Superior temporal gyrus (tissue), 1 donor: ENCODE measurements around the gene IL1RN.

Experiments
- DNase-seq: peaks from one replicate; pipeline ENCODE4 v3.0.0-alpha.2; 2016; ENCODE audit errors: extremely low spot score

IL1RN gene

DNA sequence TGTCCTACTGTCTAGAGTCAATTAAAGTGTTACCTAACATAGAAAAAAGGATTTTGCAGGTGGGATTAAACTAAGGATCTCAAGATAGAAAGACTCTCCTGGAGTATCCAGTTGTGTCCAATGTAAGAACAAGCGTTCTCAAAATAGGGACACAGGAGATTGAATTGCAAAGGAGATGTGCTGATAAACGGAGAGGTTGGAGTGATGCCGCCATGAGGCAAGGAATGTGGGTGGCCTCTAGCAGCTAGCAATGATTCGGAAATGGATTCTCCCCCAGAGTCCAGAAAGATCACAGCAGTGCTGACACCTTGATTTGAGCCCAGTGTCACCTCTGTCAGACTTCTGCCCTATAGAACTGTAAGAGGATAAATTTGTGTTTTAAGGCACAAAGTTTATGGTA is 24.1 kb upstream of the IL1RN start:
- no peak for DNase-seq

DNA sequence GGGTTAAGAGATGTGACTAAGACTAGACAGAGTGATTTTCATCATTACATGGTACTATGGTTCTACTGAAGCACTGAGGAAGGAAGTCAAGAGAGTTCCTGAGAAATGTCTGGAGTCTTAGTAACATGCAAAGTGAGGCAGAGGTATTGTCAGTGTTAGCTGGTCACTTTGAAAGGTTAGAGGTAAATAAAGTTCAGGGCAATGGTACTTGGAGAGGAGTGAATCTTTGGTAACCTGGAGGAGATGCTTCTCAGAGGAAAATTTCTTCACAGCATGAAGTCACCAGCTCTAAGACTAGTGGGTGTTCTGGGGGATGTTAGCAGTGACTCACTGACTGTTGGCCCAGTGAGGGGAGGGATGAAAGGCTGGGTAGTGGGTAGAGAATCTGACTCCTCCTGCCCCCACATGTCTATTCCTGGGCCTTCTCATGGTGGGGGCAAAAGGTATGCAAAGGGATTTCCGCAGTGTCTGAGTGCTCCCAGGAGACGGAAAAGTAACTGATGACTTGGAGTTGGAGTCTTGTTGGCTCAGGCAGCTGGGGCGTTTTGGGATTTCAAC is 23.3 kb upstream of the IL1RN start:
- no peak for DNase-seq

DNA sequence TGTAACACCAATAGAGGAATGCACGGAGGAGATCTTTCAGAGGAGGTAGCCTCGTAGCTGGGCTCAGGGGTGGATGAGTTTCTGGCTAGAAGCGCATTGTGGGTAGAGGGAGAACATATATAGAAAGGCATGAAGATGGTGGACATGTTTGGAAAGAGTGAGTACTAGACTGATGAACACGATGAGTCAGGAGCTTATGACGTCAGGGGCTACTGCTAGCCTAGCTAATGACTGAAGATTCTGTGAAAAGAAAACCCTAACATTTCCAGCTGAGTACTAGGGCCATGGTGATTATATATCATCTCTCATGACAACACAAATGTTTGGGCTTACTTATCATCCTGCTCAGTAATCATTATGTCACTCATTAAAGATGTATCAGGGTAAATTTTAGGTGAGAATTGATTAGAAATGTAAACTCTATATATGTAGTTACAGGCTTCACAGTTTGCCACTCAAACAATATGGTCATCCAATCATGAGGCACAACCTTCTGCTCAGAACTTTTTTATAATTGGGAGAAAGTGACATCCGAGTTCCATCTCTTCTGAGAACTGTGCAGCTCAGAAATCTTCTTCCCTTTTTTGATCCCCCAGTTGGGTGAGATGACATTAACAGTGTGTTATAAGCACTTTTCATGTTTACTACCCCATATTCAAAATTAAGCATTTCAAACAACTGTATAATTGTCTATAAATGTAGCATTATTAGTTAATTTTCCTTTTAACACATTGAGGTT is 22.2 kb upstream of the IL1RN start:
- no peak for DNase-seq

DNA sequence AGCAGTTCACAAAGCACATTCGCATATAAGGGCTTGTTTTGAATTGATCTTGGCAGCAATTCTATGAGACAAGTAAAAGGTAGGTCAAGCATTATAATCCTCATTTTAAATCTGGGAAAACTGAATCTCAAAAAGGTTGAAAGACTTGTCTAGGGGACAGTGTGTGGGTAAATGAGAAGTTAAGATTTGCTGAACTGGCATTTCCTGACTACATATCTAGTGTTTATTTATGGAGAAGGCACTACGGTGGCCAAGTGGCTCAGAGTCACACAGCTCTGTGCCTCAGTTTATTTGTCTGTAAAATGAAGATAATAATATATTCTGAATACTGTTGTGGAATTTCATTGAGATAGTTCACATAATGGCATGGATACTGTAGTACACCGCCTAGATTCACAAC is 16.3 kb upstream of the IL1RN start:
- no peak for DNase-seq

DNA sequence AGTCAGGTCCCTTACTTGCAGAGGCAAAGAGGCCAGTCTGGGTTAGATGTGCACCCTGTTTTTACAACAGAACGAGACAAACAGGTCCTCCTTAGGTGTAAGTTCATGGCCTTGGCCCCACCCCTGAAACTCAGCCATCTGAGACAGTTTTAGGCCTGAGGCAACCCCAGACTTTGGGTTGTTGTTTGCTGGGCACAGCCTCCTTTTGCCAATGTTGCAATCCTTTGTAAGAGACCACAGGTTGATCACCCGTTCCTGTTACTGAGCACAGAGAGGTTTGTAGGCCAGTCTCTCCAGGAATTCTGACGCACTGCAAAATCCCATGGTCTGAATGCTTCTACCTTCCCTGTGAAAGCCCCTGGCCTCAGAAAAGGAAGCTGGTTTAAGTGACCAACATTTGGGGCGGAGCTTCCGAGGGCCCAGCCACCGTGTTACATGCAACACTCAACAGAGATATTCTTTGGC is 15.5 kb upstream of the IL1RN start:
- DNase-seq: no peak

DNA sequence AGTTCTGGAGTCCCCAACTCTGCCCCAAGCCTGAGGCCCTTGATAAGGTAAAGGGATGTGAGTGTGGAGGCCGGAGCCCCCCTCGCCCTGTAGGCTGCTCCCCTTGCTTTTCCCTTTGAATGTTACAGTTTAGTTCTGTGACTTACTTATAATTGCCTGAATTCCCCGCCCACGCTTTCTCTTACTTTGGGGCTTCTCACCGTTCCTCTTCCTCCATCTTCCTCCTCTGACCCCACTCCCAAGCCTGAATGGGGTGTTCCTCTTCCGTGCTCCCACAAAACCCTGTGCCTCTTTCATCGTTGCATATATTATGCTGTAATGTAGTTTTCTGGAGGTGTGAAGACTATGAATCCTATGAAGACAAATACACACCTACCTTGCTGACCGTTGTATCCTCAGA is 15.0 kb upstream of the IL1RN start:
- DNase-seq: no peak

DNA sequence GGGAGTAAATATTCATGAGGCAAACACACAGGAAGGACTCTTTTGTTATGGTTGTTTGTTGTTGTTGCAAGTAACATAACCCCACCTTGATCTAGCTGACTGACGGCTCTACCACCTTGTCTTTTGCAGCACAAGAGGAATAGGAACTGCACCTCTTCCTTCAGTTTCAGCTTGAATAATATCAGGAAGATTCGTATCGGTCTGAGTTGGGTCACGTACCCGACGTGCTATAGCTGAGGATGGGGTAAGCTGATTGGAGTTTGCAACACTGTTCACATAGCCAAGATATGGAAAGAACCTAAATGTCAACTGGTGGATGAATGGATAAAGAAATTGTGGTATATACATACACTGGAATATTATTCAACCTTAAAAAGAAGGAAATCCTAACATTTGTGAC is 14.5 kb upstream of the IL1RN start:
- DNase-seq: no peak

DNA sequence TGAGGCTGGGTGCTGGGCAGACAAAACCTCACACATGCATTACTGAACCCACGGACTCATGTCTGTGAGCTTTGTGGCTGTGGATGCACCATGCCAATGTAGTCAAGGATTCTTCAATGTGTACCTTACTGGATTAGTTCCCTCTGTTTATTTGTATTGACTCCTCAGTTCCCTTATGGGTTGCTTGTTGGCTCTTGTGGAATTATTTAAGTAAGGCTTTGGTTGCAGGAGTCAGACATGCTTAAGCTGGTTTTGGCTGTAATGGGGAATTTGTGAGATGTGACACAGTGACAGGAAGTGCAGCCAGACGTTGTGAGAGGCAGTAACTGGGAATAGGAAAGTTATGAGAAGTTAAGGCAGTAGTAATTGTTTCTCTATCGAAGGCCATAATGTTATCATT is 13.6 kb upstream of the IL1RN start:
- no peak for DNase-seq

DNA sequence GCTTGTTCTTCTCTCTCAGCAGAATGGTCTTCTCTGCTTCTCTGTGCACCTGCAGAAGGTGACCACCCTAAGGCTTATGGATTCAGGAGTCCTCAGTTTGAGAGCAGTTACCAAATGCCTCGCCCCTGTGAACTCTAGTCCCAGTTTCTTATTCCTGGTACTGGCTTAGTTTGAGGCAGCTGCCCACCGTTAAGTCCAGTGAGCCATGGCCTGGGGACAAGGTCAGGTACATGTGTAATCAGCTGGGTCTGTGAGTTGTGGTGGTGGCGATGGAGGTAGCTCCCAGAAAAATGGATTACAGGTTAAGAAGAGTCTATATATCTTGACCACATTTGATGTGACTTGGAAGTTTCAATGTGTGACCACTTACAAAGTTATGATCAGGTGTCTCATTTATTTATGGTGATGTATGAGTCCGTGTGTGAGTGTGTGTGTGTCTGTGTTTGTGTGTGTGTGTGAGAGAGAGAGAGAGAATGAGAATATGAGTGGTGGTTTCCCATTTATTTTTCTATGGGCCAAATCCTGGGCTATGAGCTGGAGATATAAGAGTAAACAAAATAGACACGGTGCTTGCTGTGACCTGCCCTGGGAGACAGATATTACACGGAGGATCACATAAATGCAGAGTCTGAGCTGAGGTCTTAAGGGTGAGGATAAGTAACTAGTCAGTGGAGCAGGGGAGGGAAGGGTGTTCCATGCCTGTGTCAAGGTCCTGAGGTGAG is 13.0 kb upstream of the IL1RN start:
- no peak for DNase-seq

DNA sequence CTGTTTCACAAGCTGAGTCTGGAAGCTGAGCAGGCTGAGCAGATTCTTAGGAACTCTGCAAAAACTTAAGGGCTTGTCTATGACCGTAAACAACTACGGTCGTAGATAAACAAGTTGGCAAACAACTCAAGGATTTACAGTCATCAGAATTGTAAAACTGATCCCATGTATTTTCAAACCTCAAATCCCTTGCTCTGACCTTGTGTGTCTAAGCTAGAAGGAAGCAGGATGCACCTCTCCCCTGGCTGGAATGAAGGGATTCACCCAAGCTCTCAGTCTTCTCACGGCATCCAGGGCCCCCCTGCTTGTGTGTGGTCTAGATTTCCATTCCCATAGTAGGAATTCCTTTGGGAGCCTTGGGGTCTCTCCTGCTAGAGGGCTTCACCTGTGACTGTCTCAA is 12.4 kb upstream of the IL1RN start:
- no peak for DNase-seq

DNA sequence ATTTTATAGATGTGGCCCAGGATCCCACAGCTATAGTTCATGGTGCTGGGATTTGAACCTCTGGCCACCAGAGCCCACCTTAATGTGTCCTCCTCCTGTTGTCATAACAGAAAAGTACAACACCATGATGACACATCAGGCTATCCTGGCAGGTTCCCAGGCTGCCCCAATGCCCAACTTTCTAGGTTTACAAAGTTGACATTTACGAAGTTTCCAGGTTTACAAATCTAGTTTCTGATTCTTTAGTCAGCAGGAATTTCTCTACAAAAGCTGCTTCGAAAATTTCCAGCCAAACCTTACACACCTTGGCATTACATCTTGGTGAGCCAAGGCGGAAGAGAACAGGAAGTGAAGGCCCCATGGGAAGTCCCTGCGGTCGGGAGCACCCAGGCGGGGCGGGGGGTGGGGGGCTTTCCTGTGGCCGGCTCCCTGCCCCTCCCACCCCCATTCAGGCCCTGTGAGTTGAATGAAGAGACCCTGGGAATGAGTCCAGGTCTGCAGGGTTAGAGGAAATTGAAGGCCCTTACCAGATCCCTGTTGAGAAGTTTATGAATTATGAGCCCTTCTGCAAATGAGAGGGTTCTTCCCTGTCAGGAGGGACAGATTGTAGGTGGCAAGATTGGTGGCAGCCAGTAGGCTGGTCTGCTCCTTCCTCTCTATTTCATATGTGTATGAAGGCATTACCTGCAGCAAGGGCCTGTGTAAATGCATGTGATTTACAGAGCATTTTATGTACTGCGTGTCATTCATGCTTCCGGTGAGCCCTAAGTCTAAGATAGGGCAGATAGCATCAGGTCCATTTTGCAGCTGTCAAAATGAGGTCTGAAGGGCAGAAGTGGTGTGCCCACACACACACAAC is 11.1 kb upstream of the IL1RN start:
- no peak for DNase-seq

DNA sequence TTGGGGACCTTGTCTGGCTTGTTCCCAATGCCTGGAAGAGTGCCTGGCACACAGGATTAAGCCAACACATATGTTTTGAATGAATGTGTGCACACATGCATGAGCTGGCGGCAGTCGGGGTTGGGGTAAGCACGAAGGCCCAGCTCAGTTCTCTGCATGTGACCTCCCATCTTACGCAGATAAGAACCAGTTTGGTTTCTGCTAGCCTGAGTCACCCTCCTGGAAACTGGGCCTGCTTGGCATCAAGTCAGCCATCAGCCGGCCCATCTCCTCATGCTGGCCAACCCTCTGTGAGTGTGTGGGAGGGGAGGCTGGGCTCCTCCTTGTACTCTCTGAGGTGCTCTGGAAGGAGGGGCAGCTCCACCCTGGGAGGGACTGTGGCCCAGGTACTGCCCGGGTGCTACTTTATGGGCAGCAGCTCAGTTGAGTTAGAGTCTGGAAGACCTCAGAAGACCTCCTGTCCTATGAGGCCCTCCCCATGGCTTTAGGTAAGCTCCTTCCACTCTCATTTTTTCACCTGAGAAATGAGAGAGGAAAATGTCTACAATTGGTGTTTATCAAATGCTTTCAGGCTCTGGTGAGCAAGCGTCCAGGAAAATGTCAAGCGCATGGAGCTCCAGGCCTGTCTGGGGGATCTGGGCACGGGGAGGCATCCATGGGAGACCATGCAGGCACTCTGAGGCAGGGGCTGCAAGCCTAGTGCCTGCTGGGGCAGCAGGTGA is 9.7 kb upstream of the IL1RN start:
- DNase-seq: no peak

DNA sequence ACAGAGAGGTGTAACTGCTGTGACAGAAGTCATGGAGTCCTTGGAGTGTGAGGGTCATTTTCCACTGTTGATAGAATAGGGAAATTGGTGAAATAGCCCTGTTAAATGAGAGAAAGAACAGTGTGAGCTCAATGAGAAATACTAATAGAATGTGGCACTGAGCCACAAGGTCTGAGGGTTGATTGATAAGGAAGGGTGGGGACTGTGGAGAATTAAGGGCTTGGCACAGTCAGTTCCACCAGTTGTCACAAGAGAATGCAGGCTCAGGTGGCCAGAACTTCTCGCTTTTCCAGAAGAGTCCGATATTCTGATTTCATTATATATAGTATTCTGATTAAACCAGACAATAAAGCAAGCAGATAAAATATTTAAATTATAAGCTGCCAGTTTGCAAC is 9.1 kb upstream of the IL1RN start:
- no peak for DNase-seq

DNA sequence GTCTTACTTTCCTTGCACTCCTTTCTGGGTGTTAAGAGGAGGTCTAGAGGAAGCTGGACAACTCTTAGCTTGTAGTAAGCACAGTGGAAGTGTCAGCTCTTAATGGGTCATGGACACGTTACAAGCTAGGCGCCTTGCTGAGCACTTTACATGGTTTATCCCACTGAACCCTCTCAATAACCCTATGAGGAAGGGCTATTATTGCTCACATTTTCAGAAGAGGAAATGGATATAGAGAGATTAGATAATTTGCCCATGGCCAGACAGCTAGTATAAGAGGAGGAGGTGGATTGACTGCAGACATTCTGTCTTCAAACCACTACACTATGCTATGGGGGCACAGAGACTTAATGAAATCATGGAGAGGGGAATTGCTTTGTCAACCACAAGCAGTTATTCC is 8.3 kb upstream of the IL1RN start:
- DNase-seq: no peak

DNA sequence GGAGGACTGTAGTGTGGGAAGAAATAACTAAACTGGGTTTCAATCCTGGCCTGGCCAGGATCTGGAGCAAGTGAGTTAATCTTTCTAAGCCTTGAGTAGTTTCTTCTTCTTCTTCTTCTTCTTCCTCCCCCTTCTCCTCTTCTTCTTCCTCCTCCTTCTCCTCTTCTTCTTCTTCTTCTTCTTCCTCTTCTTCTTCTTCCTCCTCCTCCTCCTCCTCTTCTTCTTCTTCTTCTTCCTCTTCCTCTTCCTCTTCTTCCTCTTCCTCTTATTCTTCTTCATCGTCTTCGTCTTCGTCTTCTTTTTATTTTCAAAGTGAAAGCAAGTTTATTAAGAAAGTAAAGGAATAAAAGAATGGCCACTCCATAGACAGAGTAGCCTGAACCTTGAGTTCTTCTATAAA is 6.5 kb upstream of the IL1RN start:
- no peak for DNase-seq

DNA sequence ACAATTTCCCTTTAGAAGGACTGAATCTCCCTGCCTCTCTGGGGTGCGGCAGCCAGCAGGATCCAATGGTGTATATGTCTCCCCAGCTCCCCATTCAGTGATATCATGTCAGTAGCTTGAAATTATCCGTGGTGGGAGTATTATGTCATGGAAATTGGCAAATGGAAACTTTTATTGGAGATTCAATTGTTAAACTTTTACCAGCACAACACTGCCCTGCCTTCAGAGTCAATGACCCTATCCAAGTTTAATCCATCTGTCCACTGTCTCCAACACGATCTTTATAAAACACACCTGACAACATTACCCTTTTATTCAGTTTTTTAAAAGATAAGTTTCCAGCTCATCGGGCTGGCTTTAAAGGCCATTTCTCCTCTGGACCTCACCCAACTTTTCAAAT is 5.0 kb upstream of the IL1RN start:
- no peak for DNase-seq

DNA sequence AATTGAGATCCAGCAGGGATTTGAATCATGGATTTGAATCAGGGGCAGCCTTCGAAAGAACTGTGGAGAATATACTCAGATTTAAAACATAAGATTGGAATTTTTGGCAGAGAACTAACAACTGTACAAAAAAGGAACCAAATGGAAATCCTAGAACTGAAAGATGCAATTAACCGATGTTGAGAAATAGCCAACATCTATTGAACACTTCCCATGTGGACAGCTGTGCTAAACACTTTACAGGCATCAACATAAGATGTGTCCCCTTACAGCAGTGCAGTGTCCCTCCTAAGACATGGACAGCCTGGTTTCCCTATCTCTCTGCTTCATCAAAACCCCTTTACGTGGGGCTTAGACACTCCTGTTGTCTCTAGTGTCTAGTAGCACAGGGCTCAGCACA is 3.7 kb upstream of the IL1RN start:
- no peak for DNase-seq

DNA sequence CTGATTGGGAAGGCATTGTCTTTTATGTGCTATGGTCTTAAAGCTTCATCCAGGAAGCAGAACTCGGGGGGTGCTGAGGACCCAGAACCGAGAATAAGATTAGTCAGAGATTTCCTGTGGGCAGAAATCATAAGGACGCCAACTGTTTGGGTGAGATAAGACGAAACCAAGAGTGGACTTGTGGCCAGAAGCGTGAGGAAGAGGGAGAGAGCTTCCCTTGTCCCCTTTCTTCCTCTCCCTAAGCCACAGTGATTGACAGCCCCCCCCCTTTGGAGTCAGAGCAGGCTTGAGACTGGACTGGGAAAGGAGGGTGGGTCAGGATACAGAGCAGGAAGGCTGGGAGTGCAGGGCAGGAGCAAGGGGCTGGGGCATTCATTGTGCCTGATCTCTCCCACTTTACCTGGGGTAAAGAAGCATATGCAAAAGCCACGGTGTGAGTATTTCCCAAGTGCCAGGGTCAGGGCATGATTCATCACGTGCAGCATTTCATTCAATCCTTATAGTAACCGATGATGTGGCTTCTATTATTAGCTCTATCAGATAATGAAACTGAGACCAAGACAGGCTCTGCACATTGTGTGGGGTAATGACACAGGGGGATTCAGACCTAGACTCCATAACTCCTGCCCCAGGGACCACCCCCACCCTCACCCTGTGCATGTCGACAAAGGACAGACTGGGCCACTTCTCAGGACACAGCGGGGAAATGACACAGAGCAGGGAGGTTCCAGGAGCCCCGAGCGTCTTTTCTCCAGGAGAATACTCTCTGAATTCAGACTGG is 3.0 kb upstream of the IL1RN start:
- no peak for DNase-seq

DNA sequence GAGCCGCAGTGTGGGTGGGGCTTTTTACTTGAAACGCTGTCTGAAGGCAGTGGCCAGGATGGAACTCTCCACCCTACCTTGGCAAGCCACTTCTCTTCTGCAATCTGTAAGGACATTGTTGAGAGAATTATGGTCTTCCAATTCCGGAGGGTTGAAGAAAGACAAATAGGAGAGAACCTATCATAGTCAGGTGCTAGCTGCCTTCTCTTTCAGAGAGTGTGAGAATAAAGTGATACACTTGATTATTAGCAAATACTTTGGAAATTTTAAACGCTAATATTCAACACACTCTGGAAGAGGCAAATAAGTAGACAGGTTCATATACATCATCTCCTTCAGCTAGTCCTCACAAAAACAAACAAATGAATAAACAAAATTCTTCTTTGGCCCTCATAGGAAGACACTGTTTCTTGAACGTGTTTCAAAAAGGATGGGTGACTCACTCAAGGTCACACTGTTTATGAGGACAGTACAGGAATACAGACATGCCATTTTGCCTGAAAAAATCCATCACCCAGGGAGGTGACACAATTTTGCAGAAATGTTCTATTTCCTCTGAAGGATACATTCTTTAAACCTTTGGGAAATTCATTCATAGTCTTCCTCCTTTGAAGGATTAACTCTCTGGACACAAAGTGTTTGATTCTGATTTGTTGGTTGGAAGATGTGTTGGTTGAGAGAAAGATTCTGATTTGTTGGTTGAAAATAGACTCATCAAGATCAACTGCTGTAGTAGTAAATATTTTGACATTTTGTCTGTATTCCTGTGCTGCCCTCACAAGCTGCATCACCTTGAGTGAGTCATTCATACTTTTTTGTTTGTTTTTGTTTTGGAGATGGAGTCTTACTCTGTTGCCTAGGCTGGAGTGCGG is 2.2 kb upstream of the IL1RN start:
- DNase-seq: no peak
